Testis (tissue), 3 donors: ENCODE results near the gene ERC1. TPM values are rescaled to one million over a fixed set of nuclear protein-coding genes. Genes with fewer than 3 reads are reported as not detected.
"Not testable (repeated sequence)": the region's sequence is repeated elsewhere in the genome, so short reads cannot be mapped to it uniquely, and the experiment has no call there.

Experiments used
- DNase-seq: peaks from one replicate; pipeline ENCODE4 v3.0.0-alpha.2; 2019
- H3K27ac ChIP-seq, 2 donors: fragments of 200-600 bp; sonication (generic); one replicate each; pipeline ENCODE4 v1.5.1; 2019
- H3K27me3 ChIP-seq: fragments of 200-600 bp; sonication (generic); one replicate; pipeline ENCODE4 v1.5.1; 2019
- H3K36me3 ChIP-seq: fragments of 200-600 bp; sonication (generic); one replicate; pipeline ENCODE4 v1.5.1; 2017; ENCODE audit warnings: low read depth; ENCODE audit errors: missing control alignments
- H3K4me1 ChIP-seq: fragments of 200-600 bp; sonication (generic); one replicate; pipeline ENCODE4 v1.5.1; 2019
- H3K4me3 ChIP-seq, 2 donors: fragments of 200-600 bp; sonication (generic); one replicate each; pipeline ENCODE4 v1.5.1; 2017 to 2019
- H3K9me3 ChIP-seq: fragments of 200-600 bp; sonication (generic); one replicate; pipeline ENCODE4 v1.5.1; 2017
- CTCF ChIP-seq, 3 experiments: fragments of 450-650 bp in 2 of 3; fragments of 200-600 bp in 1 of 3; sonication (generic) in 1 of 3; IDR thresholded peaks; one replicate each; pipeline ENCODE4 v1.5.1; 2016 to 2019; ENCODE audit warnings: antibody characterized with exemption in 3 of 3, mild to moderate bottlenecking in 2 of 3, moderate library complexity in 1 of 3
- POLR2A ChIP-seq: fragments of 450-650 bp; IDR thresholded peaks from one replicate; pipeline ENCODE4 v1.6.1; 2017; ENCODE audit warnings: antibody characterized with exemption, mild to moderate bottlenecking, moderate library complexity
- WGBS, 2 donors: methylation state at CpG; one replicate each; pipeline ENCODE4 v1.1.5; 2018; 5-methylcytosine and 5-hydroxymethylcytosine counted together
- intact Hi-C: fragments of 100-400 bp; cut with DNase I; formaldehyde crosslinking; loops from one replicate; pipeline ENCODE4 v1.15.1; 2023; ENCODE audit warnings: low total_unique reads
- polyA plus RNA-seq: library from polyadenylated mRNA; stranded (reverse); fragments of 350-450 nt; fragmentation: Illumina TruSeq; extraction: RNeasy Lipid Tissue Mini Kit (QIAGEN cat#74804); gene quantifications from one replicate; pipeline ENCODE4 v1.2.3, GENCODE V29; 2014; ENCODE audit warnings: low read depth, low replicate concordance; ENCODE audit not compliant: insufficient read depth
- total RNA-seq, 2 donors: library from RNA; depleted of rRNA; stranded (reverse); fragments of >200 nt; gene quantifications; one replicate each; pipeline ENCODE4 v1.2.3, GENCODE V29; 2016

The ERC1 gene
- total and polyA plus RNA-seq, 3 donors from 2014 or later, result 25.8 to 109 (median 106) TPM

DNA sequence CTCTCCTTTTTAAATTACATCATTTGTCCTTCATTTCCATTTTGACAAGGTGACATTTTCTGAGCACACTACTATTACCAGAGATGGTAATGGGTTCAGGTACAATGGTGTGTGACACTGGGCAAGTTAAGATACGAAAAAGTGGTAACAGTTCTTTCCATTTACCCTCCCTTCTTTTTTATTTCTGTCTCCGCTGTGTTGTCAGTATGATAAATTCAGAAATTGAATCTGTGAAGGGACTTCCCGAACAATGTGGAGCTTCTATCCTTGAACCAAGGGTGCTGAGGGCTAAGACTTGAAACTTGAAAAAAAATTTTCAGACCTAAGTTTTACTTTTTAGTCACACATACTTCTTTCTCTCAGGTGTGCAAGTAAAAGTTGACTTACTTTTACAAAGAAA, 103.7 kb downstream of the ERC1 start:
- intact Hi-C loops, result no loop called here
- WGBS, 2 donors, result 85 to 90% methylated on average over 3 of the region's 3 CpGs
- no peak overlapping the region for H3K27ac ChIP-seq
- no peaks in the 10 kb centered on the region for H3K27me3 ChIP-seq
- H3K9me3 ChIP-seq, result no peaks in the 10 kb centered on the region
- TF ChIP-seq POLR2A, result no peak
- no peak for TF ChIP-seq CTCF (IDR thresholded peaks at IDR 0.05)
- no peaks in the 10 kb centered on the region for H3K36me3 ChIP-seq
- DNase-seq, result no peak
- no peaks in the 10 kb centered on the region for H3K4me1 ChIP-seq
- no peak overlapping the region for H3K4me3 ChIP-seq

GRCh38 chr12:1099158-1099557, 108.1 kb downstream of the ERC1 start:
- Histone ChIP-seq H3K4me1 (no peaks in the 10 kb centered on the region), H3K9me3 (no peaks in the 10 kb centered on the region), H3K4me3 (no peak overlapping the region), H3K36me3 (no peaks in the 10 kb centered on the region), H3K27me3 (no peaks in the 10 kb centered on the region), H3K27ac (no peak overlapping the region)
- TF ChIP-seq CTCF (IDR thresholded peaks at IDR 0.05) (no peak), POLR2A (no peak)
- intact Hi-C loops, result no loop called here
- DNase-seq, result no peak
- 88 to 90% methylated on average over 2 of the region's 2 CpGs for WGBS, 2 donors

DNA sequence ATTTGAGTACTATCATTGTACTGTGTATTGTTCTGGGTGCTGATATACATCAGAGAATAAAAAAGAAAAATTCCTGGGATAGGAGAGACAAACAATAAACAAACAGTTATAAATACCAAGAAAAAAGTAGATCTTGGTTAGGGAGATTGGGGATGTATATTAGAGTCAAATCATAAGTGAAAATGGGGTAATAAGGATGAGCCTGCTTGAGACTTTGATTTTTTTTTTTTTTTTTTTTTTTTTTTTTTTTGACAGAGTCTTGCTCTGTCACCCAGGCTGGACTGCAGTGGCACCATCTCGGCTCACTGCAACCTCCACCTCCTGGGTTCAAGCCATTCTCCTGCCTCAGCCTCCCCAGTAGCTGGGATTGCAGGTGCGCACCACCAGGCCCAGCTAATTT, 108.6 kb downstream of the ERC1 start:
- H3K4me1 ChIP-seq, intact Hi-C loops, H3K4me3 ChIP-seq, H3K27ac ChIP-seq, DNase-seq, H3K36me3 ChIP-seq, H3K9me3 ChIP-seq, H3K27me3 ChIP-seq: not testable (repeated sequence)
- 95 to 100% methylated on average over 2 of the region's 2 CpGs for WGBS, 2 donors

DNA sequence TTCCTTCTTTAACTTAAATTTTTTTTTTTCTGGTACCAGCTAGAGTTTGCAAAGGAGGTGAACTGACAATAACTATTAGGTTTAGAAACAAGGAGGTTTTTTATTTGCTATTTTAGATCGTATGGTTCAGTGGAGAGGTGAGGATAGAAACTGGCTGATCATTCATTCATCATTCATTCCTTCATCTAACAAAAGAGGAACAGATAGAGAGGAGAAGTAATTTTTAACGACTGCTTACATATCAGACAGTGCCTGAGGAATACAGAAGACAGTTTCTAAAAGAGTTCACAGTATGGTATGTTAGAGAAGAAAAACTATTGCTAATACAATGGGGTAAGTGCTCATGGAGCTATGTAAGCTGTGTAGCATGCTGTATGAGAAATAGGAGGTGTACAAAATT, 111.1 kb downstream of the ERC1 start:
- H3K9me3 ChIP-seq, result no peaks in the 10 kb centered on the region
- no peak for DNase-seq
- TF ChIP-seq CTCF (IDR thresholded peaks at IDR 0.05), result no peak
- no peak for TF ChIP-seq POLR2A
- H3K27ac ChIP-seq, result no peak overlapping the region
- no peaks in the 10 kb centered on the region for H3K27me3 ChIP-seq
- H3K4me3 ChIP-seq, result no peak overlapping the region
- H3K36me3 ChIP-seq, result no peaks in the 10 kb centered on the region
- no peaks in the 10 kb centered on the region for H3K4me1 ChIP-seq
- intact Hi-C loops, result no loop called here
- 72 to 84% methylated on average over 2 of the region's 2 CpGs for WGBS, 2 donors

GRCh38 chr12:1102791-1103450, 111.9 kb downstream of the ERC1 start:
- H3K27ac ChIP-seq, result no peak overlapping the region
- H3K36me3 ChIP-seq, result no peaks in the 10 kb centered on the region
- no peaks in the 10 kb centered on the region for H3K9me3 ChIP-seq
- 90 to 94% methylated on average over 10 of the region's 10 CpGs for WGBS, 2 donors
- H3K27me3 ChIP-seq, result no peaks in the 10 kb centered on the region
- no peak for DNase-seq
- intact Hi-C loops, result no loop called here
- H3K4me3 ChIP-seq, result no peak overlapping the region
- no peaks in the 10 kb centered on the region for H3K4me1 ChIP-seq
- TF ChIP-seq POLR2A, result no peak
- no peak for TF ChIP-seq CTCF (IDR thresholded peaks at IDR 0.05)
